Gastrocnemius medialis (tissue), 4 donors: ENCODE data around the gene COPS7A.

ENCODE experiments used
- POLR2A ChIP-seq, 2 donors: fragments of 450-650 bp; IDR thresholded peaks; one replicate each; pipeline ENCODE4 v1.6.1; 2017; ENCODE audit warnings: antibody characterized with exemption in 2 of 2, mild to moderate bottlenecking in 2 of 2, moderate library complexity in 2 of 2
- TF ChIP-seq, protein P1 (sequence below), 5 experiments: fragments of 450-650 bp in 3 of 5; fragments of 200-600 bp in 2 of 5; sonication (generic) in 2 of 5; IDR thresholded peaks in 4 of 5; conservative IDR thresholded peaks in 1 of 5; 1 replicate in 4 of 5; 2 replicates in 1 of 5; pipeline ENCODE4 v1.5.1; 2016 to 2019; ENCODE audit warnings: antibody characterized with exemption in 5 of 5, mild to moderate bottlenecking in 3 of 5, moderate library complexity in 3 of 5

GRCh38 chr12:6742834-6743233 is 19.0 kb downstream of the COPS7A start:
- TF ChIP-seq POLR2A (IDR thresholded peaks at IDR 0.05): no peak
- TF ChIP-seq, protein P1, sequence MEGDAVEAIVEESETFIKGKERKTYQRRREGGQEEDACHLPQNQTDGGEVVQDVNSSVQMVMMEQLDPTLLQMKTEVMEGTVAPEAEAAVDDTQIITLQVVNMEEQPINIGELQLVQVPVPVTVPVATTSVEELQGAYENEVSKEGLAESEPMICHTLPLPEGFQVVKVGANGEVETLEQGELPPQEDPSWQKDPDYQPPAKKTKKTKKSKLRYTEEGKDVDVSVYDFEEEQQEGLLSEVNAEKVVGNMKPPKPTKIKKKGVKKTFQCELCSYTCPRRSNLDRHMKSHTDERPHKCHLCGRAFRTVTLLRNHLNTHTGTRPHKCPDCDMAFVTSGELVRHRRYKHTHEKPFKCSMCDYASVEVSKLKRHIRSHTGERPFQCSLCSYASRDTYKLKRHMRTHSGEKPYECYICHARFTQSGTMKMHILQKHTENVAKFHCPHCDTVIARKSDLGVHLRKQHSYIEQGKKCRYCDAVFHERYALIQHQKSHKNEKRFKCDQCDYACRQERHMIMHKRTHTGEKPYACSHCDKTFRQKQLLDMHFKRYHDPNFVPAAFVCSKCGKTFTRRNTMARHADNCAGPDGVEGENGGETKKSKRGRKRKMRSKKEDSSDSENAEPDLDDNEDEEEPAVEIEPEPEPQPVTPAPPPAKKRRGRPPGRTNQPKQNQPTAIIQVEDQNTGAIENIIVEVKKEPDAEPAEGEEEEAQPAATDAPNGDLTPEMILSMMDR (IDR thresholded peaks at IDR 0.05 in 4 of 5, conservative IDR thresholded peaks at IDR 0.05 in 1 of 5): no peak
